NCI-H187 treated with DMSO at 0.1 percent for 48 hours (cell line): ENCODE data around the gene ADGRG1.

Source experiments
- DNase-seq: peaks from one replicate; lab custom pipeline; 2025; lab: John Stamatoyannopoulos, UW

The ADGRG1 gene

DNA sequence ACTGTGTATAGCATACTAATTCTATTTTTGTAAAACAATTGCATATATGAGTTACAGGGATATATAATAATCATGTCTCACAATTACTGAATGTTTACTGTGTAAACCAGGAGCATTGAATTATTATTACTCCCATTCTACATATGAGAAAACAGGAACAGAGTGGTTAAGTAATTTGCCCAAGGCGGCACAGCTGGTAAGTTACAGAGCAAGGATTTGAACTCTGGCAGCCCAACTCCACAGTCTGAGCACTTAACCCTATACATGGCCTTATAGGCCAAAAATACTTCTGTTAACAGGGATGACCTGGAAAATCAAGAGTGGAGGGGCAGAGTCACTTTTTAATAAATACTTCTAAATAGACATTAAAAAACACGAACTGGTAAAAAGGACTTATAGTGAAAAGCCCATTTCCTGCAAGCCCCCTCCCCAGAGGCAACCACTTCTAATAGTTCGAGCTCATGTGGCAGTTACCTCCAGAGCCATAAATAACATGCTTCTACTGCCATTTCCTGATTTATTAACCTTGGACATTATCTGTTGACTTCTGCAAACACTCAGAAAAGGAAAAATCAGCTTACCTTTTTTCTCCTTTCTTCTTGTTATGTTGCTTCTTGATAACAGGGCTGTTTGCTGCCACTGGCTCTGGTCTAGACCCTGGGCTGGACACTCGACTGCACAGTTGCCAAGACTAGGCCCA, 22.1 kb upstream of the ADGRG1 start:
- no peak for DNase-seq

DNA sequence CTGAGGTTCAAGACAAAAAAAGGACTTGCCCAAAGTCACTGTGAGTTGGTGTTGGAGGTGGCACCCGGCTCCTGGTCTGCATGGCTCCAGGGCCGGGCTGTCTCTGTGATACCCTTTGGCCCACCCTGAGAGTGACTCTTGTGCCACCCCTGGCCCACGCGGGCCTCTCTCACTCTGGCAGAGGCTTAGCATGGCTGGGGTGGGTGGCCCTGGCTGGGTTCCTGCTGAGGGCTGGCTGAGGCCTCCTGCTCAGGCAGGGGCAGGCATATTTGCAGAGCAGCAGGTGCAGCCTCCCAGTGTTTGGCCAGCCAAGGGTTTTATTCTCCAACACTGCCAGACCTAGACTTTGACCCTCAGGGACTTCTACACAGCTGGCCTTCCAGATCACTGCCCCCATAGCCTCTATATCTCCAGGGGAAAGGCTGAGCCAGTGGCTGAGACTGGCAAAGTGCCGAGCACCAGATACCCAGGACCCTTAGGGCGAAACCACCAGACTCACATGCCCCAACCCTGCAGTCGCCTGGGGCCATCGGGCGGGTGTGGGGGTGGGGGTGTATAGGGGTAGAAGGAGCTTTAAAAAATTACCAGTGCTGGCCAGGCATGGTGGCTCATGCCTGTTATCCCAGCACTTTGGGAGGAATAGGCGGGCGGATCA, 21.5 kb upstream of the ADGRG1 start:
- no peak for DNase-seq

DNA sequence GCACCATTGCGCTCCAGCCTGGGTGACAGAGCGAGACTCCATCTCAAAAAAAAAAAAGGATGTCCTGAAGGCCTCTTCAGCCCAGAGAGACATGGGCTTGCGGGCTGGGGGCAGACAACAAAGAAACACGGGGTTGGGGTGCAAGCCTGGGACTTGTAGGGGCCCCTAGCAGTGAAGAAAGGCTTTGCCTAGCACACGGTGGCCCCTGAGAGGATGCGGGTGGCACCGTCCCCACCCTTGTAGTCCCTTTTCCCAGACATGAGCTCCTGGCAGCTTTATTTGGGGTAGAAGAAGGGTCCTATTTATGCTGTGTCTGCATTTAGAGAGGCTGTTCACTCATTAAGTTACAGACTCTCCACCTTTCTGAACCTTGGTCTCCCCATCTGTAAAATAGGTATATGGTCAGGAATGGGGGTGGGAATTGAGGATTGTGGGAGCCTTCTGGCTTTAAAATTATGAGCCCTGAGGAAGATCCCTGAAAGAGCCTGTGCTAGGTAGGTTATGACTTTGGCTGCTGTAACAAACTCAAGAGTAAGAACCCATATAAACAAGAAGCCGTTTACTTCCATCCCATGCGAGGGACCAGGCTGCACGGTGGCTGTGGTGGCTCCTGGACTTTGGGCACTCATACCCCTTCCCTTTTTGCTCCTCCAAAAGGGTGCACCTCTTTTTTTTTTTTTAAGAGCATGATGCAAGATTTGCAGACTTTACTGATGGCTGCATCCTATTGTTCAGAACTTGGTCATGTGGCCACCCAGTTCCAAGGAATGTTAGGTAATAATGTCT, 20.6 kb upstream of the ADGRG1 start:
- DNase-seq, result no peak

DNA sequence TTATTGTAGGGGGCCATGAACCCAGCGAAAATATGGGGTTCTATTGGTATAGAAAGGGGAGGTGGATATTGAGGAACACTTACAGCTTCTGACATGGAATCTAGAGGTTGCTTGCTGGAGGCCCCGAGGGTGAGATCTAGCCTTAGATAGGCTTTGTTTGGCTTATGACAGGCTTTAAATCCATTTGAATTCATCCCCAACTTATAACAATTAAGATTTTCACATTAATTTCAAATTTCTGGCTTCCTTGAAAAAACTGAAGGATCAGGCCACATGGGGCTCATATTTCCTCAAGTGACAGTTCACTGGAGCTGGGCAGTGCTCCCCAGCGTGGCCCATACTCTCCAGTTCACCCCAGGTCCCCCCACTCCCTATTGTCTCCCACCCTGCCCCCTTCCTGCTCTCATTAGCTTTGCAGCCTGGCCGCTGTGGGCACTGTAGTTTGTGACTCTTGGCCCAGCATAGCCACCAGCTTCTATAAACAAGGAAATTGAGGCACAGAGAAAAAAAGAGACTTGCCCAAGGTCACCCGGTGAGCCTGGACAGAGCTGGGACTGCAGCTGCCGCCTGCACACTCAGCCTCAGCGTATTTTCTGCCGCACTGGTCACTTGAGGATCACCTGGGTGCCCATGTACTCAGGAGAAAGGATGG, 19.8 kb upstream of the ADGRG1 start:
- no peak for DNase-seq

DNA sequence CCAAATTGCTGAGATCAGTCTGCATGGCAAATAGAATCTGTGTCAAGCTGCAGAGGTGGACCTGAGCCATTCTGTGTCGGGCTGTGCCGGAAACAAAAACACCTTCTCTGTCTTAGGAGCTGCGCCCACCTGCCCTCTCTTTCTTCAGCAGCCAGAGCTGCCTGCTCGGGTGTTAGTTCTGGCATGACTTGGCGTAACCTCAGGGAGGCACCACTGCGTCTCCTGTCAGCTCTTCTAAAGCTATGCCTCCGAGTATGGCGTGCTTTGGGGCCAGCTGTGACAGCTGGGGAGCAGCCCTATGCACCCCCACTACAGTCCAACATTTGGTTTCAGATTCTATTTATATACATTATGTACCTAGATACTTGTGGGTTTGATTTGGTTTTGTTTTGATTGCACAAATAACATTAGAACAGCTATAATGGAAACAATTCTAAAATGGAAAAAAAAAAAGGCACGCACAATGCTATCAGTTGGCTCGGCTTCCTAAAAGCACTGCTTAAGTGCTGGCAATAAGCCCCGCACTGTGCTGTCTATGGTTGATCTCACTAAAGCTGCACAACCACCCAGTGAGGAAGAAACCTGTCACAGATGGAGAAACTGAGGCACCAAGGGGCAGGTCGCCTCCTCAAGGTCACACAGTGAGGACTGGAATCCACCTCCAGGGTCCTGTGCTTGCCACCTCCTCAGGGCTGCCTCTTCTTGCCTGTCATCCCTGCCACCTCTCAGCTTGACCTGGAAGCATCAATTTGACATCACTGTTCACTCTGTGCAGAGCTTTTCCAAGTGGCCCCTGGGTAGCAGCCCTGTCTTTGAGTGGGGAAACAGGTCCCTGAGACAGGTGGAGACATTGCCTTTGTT, 18.7 kb upstream of the ADGRG1 start:
- no peak for DNase-seq

DNA sequence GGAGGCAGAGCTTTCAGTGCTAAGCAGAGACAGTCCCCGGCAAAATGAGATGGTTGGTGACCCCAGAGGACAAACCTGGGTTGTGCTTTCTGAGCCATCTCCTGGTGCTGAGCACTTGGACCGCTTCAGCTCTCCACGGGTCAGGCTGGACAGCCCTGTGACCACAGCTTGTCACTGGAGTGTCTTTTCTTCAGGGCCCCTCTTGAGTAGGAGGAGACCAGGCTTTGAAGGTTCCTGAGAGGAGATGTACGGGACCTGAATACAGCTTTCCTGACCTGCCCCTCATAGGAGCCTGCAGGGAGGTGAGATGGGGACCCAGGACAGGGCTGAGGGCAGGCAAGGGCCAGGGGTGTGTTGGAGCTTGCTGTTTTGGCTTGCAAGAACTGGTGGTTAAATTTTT, 17.8 kb upstream of the ADGRG1 start:
- DNase-seq, result no peak

DNA sequence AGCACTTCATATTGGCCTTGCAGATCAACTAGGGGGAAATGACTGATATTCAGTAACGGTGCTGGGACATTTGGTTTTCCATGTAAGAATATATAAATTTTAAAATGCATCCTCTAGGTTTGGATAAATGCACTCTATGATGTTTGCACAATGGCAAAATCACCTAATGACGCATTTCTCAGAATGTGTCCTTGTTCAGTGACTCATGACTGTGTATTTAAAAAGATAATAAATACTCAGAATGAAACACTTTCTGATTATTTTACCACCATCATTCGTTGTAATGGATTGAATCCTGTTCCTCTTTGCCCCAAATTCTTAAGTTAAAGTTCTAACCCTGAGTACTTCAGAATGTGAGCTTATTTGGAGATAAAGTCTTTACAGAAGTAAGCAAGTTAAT, 17.2 kb upstream of the ADGRG1 start:
- no peak for DNase-seq

DNA sequence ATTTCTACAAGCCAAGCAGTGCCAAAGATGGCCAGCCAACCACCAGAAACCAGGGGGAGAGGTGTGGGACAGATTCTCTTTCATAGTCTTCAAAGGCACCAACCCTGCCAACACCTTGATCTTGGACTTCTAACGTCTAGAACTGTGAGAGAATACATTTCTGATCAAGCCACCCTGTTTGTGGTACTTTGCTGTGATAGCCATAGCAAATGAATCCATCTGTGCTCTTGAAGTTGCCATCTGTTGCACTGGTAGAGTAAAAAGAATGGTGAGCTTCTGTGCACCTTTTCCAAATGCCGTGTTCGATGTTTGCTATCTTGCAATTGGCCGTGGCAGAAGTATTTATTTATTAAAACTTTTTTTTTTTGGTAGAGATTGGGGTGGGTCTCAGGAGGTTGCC, 16.7 kb upstream of the ADGRG1 start:
- no peak for DNase-seq

DNA sequence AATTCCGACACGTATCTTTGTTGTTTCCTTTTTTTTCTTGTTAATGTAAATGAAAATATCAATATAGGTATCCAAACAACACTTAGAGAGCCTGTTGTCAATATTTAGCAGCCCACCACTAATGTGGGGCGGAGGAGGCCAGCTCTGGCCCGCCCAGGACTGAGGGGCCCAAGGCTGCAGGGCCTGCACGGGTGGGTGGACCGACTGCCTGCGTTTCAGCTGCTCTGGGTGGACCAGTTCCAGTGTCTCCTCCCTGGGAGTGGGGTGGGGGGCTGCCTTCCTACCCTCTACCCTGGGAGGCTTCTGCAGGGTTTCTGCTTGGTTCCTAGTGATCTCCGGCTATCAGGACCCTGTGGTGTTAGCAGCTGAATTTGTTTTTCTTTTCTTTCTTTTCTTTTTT, 15.9 kb upstream of the ADGRG1 start:
- DNase-seq, result no peak

DNA sequence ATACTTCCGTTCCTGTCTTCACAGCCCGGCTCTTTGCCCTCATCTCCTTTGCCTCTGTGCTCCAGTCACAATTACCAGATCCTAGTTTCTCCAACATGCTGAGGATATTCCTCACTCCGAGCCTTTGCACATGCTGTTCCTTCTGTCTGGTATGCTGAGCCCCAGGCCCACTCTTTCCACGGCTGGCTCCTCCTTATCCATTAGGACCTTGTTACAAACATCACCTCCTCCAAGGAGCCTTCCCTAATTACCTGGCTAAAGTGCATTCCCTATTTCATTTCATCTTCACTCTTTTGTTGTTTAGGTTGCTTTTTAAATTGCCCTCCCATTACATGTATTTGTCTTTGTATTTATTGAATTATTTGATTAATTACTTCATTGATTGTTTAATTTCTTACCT, 14.9 kb upstream of the ADGRG1 start:
- DNase-seq, result no peak

DNA sequence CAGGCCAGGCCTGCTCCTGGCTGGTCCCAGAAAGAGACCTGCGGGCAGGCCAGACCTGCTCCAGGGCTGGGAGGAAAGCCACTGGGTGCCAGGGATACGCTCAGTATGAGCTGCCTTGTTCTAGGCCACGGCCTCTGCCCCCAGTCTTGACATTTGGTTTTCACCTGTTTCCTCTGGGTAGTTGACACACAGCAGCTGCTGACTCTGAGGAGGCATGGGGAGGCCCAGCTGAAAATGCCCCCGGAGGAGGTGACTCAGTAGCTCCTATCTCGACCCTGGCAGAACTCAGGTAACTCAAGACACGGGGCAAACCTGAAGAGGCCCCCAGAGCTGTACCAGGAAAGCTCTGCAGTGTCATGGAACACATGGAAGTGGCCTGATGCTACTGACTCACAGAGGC, 13.9 kb upstream of the ADGRG1 start:
- DNase-seq, result no peak

DNA sequence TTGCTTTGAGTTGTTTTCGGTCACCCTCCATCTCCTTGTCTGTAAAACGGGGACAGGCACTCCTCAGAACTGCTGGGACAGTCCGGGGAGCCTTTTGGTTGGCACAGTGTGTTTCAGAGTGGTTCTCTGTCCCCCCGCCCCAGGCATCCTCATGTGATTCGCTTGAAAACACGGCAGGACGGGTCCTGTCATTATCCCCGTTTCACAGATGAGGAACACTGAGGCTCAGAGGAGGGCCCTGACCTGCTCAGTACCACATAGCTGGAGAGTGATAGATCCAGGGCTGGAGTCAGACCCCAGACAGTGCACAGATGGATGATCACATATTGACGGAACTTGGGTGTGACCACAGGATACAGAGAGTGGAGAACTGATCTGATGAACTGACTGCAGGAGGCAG, 13.5 kb upstream of the ADGRG1 start:
- no peak for DNase-seq

DNA sequence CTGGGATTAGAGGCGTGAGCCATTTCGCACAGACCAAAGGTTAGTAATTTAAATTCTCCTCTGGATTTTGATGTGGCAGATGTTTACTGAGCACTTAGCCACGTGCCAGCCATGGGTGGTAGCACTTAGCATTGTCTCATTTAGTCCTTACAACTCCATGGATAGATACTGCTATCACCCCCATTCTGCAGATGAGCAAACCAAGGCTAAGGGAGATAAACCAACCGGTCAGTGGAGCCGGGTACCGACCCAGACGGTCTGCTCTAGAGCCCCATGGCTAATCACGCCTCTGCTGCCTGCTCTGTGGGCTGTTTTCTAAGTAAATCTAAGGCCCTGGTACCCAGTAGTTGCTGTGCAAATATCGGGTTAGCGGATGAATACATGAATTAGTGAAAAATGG, 12.6 kb upstream of the ADGRG1 start:
- no peak for DNase-seq

DNA sequence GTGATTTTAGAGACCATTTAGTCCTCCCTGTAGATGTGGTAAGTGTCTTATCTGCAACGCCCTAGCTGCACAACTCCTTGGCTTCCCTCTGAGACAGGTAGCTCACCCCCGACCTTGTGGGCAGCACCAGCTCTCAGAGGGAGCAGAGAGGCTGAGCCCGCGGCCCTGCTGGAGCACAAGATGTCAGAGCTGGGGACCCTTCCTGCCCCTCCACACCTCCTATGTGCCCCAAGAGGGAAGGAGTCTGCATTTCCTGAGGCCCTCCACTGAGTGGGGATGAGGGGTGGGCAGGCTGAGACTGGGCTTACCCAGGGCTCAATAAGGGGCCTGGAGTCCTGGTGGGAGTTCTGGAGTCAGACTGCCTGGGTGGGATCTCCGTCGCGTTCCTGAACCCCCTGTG, 12.2 kb upstream of the ADGRG1 start:
- no peak for DNase-seq

DNA sequence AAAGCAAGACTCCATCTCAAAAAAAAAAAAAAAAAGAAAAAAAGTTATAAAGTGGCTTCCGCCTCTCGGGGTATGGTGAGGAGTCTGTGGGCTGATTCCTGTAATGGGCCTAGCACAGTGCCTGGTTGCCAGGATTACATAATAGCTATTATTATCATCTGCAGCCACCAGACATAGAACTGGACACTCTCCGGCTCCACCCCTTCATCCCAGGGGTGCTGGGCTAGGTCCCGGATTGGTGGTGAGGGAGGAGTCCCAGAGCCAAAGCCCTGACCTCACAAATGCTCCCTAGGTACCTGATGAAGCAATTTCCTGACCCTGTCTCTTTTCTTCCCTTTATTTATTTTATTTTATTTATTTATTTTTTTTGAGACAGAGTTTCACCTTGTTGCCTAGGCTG, 11.6 kb upstream of the ADGRG1 start:
- no peak for DNase-seq

DNA sequence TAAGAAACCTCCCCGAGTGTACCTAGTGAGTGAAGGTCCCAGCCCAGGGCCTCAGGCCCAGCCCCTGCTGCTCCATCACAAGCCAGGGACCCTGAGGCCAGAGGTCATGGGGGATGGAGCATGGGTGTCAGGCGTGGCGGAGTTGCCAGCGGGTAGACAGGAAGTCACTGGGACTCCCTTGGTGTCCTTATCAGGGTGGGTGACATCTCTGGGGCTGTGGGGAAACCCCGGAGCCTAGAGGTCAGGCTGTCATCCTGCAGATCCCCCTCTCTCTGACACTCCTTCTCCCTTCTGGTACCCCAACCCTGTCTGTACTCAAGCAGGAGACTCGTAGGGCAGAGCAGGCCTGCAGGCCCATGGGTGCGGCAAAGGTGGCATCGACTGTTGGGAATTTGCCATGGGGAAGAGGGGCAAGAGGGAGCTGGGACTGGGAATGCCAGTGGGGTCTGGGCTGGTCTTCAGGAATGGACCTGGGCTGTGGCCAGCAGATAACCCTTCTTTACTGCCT, 10.8 kb upstream of the ADGRG1 start:
- no peak for DNase-seq

DNA sequence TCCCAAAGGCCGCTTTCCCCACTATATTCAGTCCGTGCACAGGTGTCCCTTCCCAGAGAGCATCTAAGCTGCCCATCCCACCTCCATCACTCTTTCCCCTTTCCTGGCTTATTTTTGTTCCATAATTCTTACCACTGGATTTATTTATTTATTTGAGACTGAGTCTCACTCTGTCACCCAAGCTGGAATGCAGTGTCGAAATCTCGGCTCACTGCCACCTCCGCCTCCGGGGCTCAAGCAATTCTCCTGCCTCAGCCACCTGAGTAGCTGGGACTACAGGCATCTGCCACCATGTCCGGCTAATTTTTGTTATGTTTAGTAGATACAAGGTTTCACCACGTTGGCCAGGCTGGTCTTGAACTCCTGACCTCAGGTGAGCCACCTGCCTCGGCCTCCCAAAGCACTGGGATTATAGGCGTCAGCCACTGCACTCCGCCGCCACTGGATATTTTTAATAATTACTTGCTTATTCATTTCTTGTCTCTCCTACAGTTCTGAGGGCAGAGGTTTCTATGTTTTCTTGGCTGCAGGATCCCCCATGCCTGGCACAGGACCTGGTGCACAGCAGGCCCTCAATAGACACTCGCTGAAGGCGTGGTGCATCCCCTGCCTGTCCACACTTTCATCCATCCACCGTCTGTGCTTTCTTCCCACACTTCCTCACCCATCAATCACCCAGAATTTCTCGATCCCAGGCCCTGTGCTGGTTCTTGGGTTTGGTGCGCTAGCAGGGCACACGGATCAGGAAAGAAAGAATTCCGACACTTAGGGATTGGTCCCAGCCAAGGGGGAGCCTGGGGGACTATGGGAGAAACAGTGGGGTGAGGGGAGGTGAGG, 9.9 kb upstream of the ADGRG1 start:
- no peak for DNase-seq

DNA sequence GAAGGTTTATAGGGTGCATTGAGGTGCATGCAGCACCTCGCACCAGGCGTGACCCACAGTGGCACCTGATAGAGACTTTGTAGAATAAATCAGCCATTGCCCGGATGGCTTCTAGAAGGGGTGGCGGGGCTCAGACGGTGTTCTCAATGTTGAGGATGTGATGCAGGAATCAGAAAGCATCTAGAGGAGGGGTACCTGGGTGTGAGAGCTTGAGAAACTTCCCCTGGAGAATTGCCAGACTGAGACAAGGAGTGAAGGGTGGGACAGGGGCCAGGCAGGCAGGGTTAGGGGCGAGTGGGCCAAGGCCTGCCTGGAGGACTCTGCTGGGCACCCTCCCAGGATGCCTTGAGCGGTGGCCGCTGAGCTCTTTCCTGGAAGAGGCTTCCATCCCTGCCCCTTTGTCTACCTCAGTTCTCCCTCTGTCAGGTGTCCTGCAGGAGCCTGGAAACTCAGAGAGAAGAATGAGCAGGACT, 9.3 kb upstream of the ADGRG1 start:
- no peak for DNase-seq

DNA sequence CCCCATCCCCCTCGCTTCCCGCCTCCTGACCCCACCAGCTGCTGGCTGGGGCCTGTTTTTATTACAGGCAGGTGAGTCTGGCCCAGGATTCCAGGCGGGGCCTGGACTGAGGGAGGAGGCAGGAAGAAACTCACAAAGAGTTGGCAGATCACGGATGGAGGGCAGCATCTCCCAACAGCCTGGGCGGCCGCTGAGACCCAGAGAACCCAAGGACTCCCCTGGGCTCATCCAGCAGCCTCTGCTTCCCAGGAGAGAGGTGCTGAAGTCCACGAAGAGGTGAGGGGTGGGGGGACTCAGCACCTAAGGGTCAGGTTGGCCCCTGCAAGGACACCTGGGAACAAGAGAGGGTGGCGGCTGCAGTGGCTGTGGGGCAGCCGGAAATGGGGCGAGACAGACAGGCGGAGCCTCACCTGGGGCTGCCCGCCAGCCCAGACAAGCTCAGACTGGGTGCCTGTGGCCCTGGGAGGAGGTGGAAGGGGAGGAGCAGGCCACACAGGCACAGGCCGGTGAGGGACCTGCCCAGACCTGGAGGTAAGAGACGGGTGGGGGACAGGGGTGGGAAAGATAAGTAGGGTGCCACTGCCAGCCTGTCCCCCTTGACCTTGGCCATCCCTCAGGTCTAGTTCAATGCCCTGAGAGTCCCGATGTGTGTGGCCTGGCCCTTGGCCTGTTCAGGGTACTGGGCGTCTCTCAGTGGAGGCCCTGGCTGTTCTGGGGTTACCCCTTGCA, 8.7 kb upstream of the ADGRG1 start:
- DNase-seq, result no peak
